ENCODE data around the gene DAPK3.
"Not testable (repeated sequence)": the region's sequence is repeated elsewhere in the genome, so short reads cannot be mapped to it uniquely, and the experiment has no call there.

The DAPK3 gene

GRCh38 chr19:3938300-3938950 lies 32.5 kb downstream of the DAPK3 start:
- not testable (repeated sequence) for H3K9me3 Mint-ChIP-seq; H3K36me3 Mint-ChIP-seq (ENCODE audit: low read depth); H3K4me3 Mint-ChIP-seq; H3K4me1 Mint-ChIP-seq; DNase-seq; H3K27ac Mint-ChIP-seq; ATAC-seq
- H3K27me3 Mint-ChIP-seq, result peaks cover 19% of the 10 kb centered on the region

- DNase-seq, result no peak
- peaks cover 23% of the 10 kb centered on the region for H3K27me3 Mint-ChIP-seq
- H3K4me3 Mint-ChIP-seq, result no peak overlapping the region
- ATAC-seq, result no peak
- no peak overlapping the region for H3K27ac Mint-ChIP-seq
- no peaks in the 10 kb centered on the region for H3K36me3 Mint-ChIP-seq (ENCODE audit: low read depth)
- no peaks in the 10 kb centered on the region for H3K9me3 Mint-ChIP-seq
- H3K4me1 Mint-ChIP-seq, result no peaks in the 10 kb centered on the region
Measured at GRCh38 chr19:3936506-3937442, 34.1 kb downstream of the DAPK3 start.

GRCh38 chr19:3932931-3933810 lies 37.7 kb downstream of the DAPK3 start, which contains the start of gene NMRK2:
Gene NMRK2, plus strand, starts transcription at chr19:3933069. Its CDS starts 603 bp downstream, at chr19:3933672.
- Mint-ChIP-seq H3K36me3 (ENCODE audit: low read depth) (no peaks in the 10 kb centered on the region), H3K4me3 (no peak within 1 kb of the TSS)

GRCh38 chr19:3931041-3931440 lies 39.9 kb downstream of the DAPK3 start:
- Mint-ChIP-seq H3K36me3 (ENCODE audit: low read depth) (no peaks in the 10 kb centered on the region), H3K4me1 (no peaks in the 10 kb centered on the region), H3K9me3 (no peaks in the 10 kb centered on the region), H3K27ac (no peak overlapping the region), H3K27me3 (peaks cover 19% of the 10 kb centered on the region), H3K4me3 (no peak overlapping the region)
- DNase-seq (no peak), ATAC-seq (no peak)

More at GRCh38 chr19:3932931-3933810, 37.7 kb downstream of the DAPK3 start, which contains the start of gene NMRK2:
- ATAC-seq, result no peak
- Mint-ChIP-seq H3K9me3 (no peaks in the 10 kb centered on the region), H3K4me1 (no peaks in the 10 kb centered on the region), H3K27ac (no peak within 1 kb of the TSS), H3K27me3 (peaks cover 22% of the 10 kb centered on the region)
- DNase-seq, result peak; percentile 14

GRCh38 chr19:3923912-3924311 lies 47.0 kb downstream of the DAPK3 start:
- ATAC-seq (no peak), DNase-seq (no peak)
- Mint-ChIP-seq H3K27me3 (peaks cover 3% of the 10 kb centered on the region), H3K36me3 (ENCODE audit: low read depth) (no peaks in the 10 kb centered on the region), H3K27ac (no peak overlapping the region), H3K4me3 (no peak overlapping the region), H3K9me3 (peaks cover 7% of the 10 kb centered on the region), H3K4me1 (no peaks in the 10 kb centered on the region)

GRCh38 chr19:3923096-3923758 lies 47.7 kb downstream of the DAPK3 start:
- Mint-ChIP-seq H3K27ac (no peak overlapping the region), H3K4me3 (no peak overlapping the region), H3K27me3 (peaks cover 3% of the 10 kb centered on the region), H3K9me3 (peaks cover 7% of the 10 kb centered on the region), H3K4me1 (no peaks in the 10 kb centered on the region), H3K36me3 (ENCODE audit: low read depth) (no peaks in the 10 kb centered on the region)
- ATAC-seq, result no peak
- DNase-seq, result no peak

- H3K27ac Mint-ChIP-seq, result no peak overlapping the region
- no peak overlapping the region for H3K4me3 Mint-ChIP-seq
- H3K4me1 Mint-ChIP-seq, result no peaks in the 10 kb centered on the region
- H3K27me3 Mint-ChIP-seq, result peaks cover 7% of the 10 kb centered on the region
- DNase-seq (no peak), ATAC-seq (no peak)
- H3K36me3 Mint-ChIP-seq (ENCODE audit: low read depth), result no peaks in the 10 kb centered on the region
- H3K9me3 Mint-ChIP-seq, result peaks cover 7% of the 10 kb centered on the region
Measured at GRCh38 chr19:3919793-3920192, 51.1 kb downstream of the DAPK3 start.

- DNase-seq, result no peak
- H3K27me3 Mint-ChIP-seq, result peaks cover 7% of the 10 kb centered on the region
- H3K27ac Mint-ChIP-seq, result no peak overlapping the region
- no peak for ATAC-seq
- no peaks in the 10 kb centered on the region for H3K4me1 Mint-ChIP-seq
- H3K4me3 Mint-ChIP-seq, result no peak overlapping the region
- no peaks in the 10 kb centered on the region for H3K36me3 Mint-ChIP-seq (ENCODE audit: low read depth)
- no peaks in the 10 kb centered on the region for H3K9me3 Mint-ChIP-seq
Measured at GRCh38 chr19:3916033-3916432, 54.9 kb downstream of the DAPK3 start.

- no peak overlapping the region for H3K27ac Mint-ChIP-seq
- DNase-seq, result no peak
Measured at GRCh38 chr19:3914199-3914598, 56.7 kb downstream of the DAPK3 start.

GRCh38 chr19:3910105-3910504 lies 60.8 kb downstream of the DAPK3 start:
- H3K27ac Mint-ChIP-seq, result no peak overlapping the region
- H3K4me1 Mint-ChIP-seq, result no peaks in the 10 kb centered on the region

More at GRCh38 chr19:3914199-3914598, 56.7 kb downstream of the DAPK3 start:
- ATAC-seq, result no peak
- no peaks in the 10 kb centered on the region for H3K36me3 Mint-ChIP-seq (ENCODE audit: low read depth)
- H3K4me1 Mint-ChIP-seq, result no peaks in the 10 kb centered on the region
- H3K27me3 Mint-ChIP-seq, result peaks cover 4% of the 10 kb centered on the region
- H3K9me3 Mint-ChIP-seq, result no peaks in the 10 kb centered on the region
- H3K4me3 Mint-ChIP-seq, result no peak overlapping the region

More at GRCh38 chr19:3910105-3910504, 60.8 kb downstream of the DAPK3 start:
- no peak for ATAC-seq
- Mint-ChIP-seq H3K9me3 (no peaks in the 10 kb centered on the region), H3K4me3 (no peak overlapping the region), H3K36me3 (ENCODE audit: low read depth) (no peaks in the 10 kb centered on the region), H3K27me3 (no peaks in the 10 kb centered on the region)
- DNase-seq, result no peak

Data from activated naive CD8-positive, alpha-beta T cell treated with anti-CD3 and anti-CD28 coated beads, Interleukin-2, amount 50 U/mL, for 24 hours (primary cell).